22Rv1 (cell line): ENCODE results near the gene SORL1.
A peak's percentile ranks its signal among the peaks of the same experiment; 100 is the strongest.

ENCODE experiments used
- H3K27ac ChIP-seq: fragments of 450-650 bp; 2 replicates; pipeline ENCODE4 v1.5.1; 2017
- CTCF ChIP-seq: fragments of 450-650 bp; IDR thresholded peaks from 2 replicates; pipeline ENCODE4 v1.5.1; 2017; ENCODE audit warnings: mild to moderate bottlenecking
- ZFX ChIP-seq: fragments of 450-650 bp; IDR thresholded peaks from 2 replicates; pipeline ENCODE4 v1.6.1; 2017; ENCODE audit warnings: antibody characterized with exemption, borderline replicate concordance

SORL1 gene

GRCh38 chr11:121590772-121591404, 138.8 kb downstream of the SORL1 start:
- no peak overlapping the region for H3K27ac ChIP-seq
- TF ChIP-seq ZFX, result no peak
- TF ChIP-seq CTCF, result no peak

- TF ChIP-seq CTCF (peak; percentile 79), ZFX (no peak)
- no peak overlapping the region for H3K27ac ChIP-seq
Measured at GRCh38 chr11:121591405-121592033, 139.4 kb downstream of the SORL1 start.

- no peak for TF ChIP-seq CTCF
- TF ChIP-seq ZFX, result no peak
- H3K27ac ChIP-seq, result no peak overlapping the region
Measured at GRCh38 chr11:121592708-121593107, 140.6 kb downstream of the SORL1 start.

- no peak overlapping the region for H3K27ac ChIP-seq
- TF ChIP-seq ZFX (no peak), CTCF (no peak)
Measured at GRCh38 chr11:121595717-121596161, 143.6 kb downstream of the SORL1 start.

- no peak for TF ChIP-seq CTCF
- TF ChIP-seq ZFX, result no peak
- H3K27ac ChIP-seq, result no peak overlapping the region
Measured at GRCh38 chr11:121596195-121597155, 144.4 kb downstream of the SORL1 start.

GRCh38 chr11:121603316-121603715, 151.2 kb downstream of the SORL1 start:
- no peak for TF ChIP-seq CTCF
- no peak overlapping the region for H3K27ac ChIP-seq

GRCh38 chr11:121604152-121604551, 152.0 kb downstream of the SORL1 start:
- no peak for TF ChIP-seq ZFX
- TF ChIP-seq CTCF, result no peak
- no peak overlapping the region for H3K27ac ChIP-seq
